PC-3 (cell line): ENCODE data around the gene TMEM184A. TPM values are rescaled to one million over a fixed set of nuclear protein-coding genes. Genes with fewer than 3 reads are reported as not detected.

Source experiments
- ATAC-seq: fragments of 200-7000 bp; cut with Tn5 transposase; 2 replicates; pipeline ENCODE4 v1.9.1; 2020; ENCODE audit warnings: mild to moderate bottlenecking, moderate library complexity
- BruUV-seq: library from RNA; stranded (reverse); fragments of 400-500 nt; replicated peaks from 2 replicates; lab custom pipeline; 2021; lab: Mats Ljungman, UMichigan
- CTCF ChIA-PET: fragments of 300-600 bp; sonication (Branson Sonifier 250); formaldehyde crosslinking; loops from one replicate; lab custom pipeline; 2022; ENCODE audit warnings: antibody characterized with exemption; lab: Charles Lee
- POLR2A ChIA-PET: fragments of 300-600 bp; sonication (Branson Sonifier 250); formaldehyde crosslinking; loops from one replicate; lab custom pipeline; 2022; ENCODE audit warnings: antibody characterized with exemption; ENCODE audit not compliant: unreplicated experiment; lab: Charles Lee
- DNase-seq: peaks from one replicate; pipeline ENCODE4 v3.0.0-alpha.2; 2015
- H2AFZ ChIP-seq: fragments of 300-600 bp; sonication (generic); 2 replicates; pipeline ENCODE4 v1.6.0; 2016; ENCODE audit warnings: antibody characterized with exemption, low read length
- H3F3A ChIP-seq: fragments of 300-600 bp; sonication (generic); one replicate; pipeline ENCODE4 v1.6.0; 2017; ENCODE audit warnings: antibody characterized with exemption, low read length, control low read depth, mild to moderate bottlenecking; ENCODE audit not compliant: unreplicated experiment
- H3K27ac ChIP-seq: fragments of 300-600 bp; sonication (generic); 2 replicates; pipeline ENCODE4 v1.5.1; 2016; ENCODE audit warnings: mild to moderate bottlenecking, low read length
- H3K27me3 ChIP-seq: fragments of 300-600 bp; sonication (generic); 2 replicates; pipeline ENCODE4 v1.6.1; 2016; ENCODE audit warnings: low read length, mixed read lengths
- H3K36me3 ChIP-seq: fragments of 300-600 bp; sonication (generic); 2 replicates; pipeline ENCODE4 v1.6.1; 2016; ENCODE audit warnings: low read depth, mixed run types, low read length, mixed read lengths
- H3K4me1 ChIP-seq: fragments of 300-600 bp; sonication (generic); 2 replicates; pipeline ENCODE4 v1.5.1; 2016; ENCODE audit warnings: low read length; ENCODE audit not compliant: insufficient read depth
- H3K4me2 ChIP-seq: fragments of 300-600 bp; sonication (generic); 2 replicates; pipeline ENCODE4 v1.6.0; 2016; ENCODE audit warnings: low read length
- H3K4me3 ChIP-seq: fragments of 300-600 bp; sonication (generic); 2 replicates; pipeline ENCODE4 v1.5.1; 2016; ENCODE audit warnings: mild to moderate bottlenecking, low read length, mixed read lengths
- H3K79me2 ChIP-seq: fragments of 300-600 bp; sonication (generic); 2 replicates; pipeline ENCODE4 v1.6.1; 2017; ENCODE audit warnings: low read length, mixed read lengths
- H3K9ac ChIP-seq: fragments of 300-600 bp; sonication (generic); 2 replicates; pipeline ENCODE4 v1.6.0; 2016; ENCODE audit warnings: mild to moderate bottlenecking, low read length
- H3K9me2 ChIP-seq: fragments of 300-600 bp; sonication (generic); replicated peaks from 2 replicates; pipeline ENCODE4 v1.6.1; 2016; ENCODE audit warnings: mixed run types, low read length, mixed read lengths
- H3K9me3 ChIP-seq: fragments of 300-600 bp; sonication (generic); 2 replicates; pipeline ENCODE4 v1.6.1; 2016; ENCODE audit warnings: low read length, mixed read lengths
- H4K20me1 ChIP-seq: fragments of 300-600 bp; sonication (generic); 2 replicates; pipeline ENCODE4 v1.6.1; 2016; ENCODE audit warnings: low read length, mixed read lengths
- CTCF ChIP-seq: fragments of 300-600 bp; sonication (generic); conservative IDR thresholded peaks from 2 replicates; pipeline ENCODE4 v1.5.1; 2017; ENCODE audit warnings: antibody characterized with exemption, low read depth, mild to moderate bottlenecking, low read length
- EZH2 ChIP-seq: fragments of 300-600 bp; sonication (generic); IDR thresholded peaks from one replicate; pipeline ENCODE4 v1.6.1; 2017; ENCODE audit warnings: antibody characterized with exemption, mild to moderate bottlenecking, low read length; ENCODE audit not compliant: unreplicated experiment
- EZH2phosphoT487 ChIP-seq: fragments of 300-600 bp; sonication (generic); IDR thresholded peaks from 2 replicates; pipeline ENCODE4 v1.6.1; 2018; ENCODE audit warnings: mild to moderate bottlenecking, antibody characterized with exemption, low read length, borderline replicate concordance
- intact Hi-C: fragments of 100-400 bp; cut with micrococcal nuclease; formaldehyde crosslinking; loops from 2 replicates; pipeline ENCODE4 v1.9.0; 2023
- total RNA-seq: library from RNA; depleted of rRNA; stranded (reverse); fragments of >200 nt; gene quantifications from 2 replicates; pipeline ENCODE4 v1.2.3, GENCODE V29; 2014

TMEM184A gene
- total RNA-seq, 1 experiment from 2014 or later = 23.1 TPM

DNA sequence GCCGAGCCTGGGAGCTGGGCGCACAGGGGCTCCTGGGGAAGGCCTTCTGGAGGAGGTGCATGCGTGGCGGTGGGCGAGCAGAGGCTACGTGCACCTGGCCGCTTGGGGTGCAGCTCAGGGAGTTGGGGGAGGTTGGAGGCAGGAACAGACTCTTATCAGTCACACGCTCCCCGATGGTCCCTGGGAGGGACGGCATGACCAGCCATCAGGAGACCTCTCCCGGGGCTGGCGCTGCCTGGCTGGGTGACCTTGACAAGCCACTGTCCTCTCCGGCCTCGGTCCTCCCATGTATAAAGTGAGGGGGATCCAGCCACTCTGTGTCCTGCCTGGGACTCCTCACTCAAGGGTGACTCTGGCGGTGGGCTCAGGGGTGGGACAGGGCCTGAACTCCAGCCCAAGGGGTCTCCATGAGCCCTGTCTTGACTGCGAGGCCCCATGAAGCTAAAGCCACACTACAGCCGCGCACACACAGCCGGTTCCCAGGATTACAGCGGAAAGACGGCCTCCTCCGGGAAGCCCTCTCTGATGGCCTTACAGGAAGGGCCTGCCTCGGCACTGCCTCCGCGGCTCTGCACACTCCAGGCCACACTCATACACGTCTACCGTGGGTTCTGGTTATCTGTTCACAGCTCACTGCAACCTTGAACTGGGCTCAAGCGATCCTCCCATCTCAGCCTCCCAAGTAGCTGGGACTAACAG is 2.3 kb downstream of the TMEM184A start:
- TF ChIP-seq EZH2phosphoT487 (no peak), CTCF (no peak), EZH2 (no peak)
- Histone ChIP-seq H3K9me2 (no peaks in the 10 kb centered on the region), H3K9me3 (no peaks in the 10 kb centered on the region), H2AFZ (no peak overlapping the region), H3K4me3 (peak overlapping the region; percentile 78), H3K4me2 (peak overlapping the region; percentile 94), H3K9ac (no peak overlapping the region), H3K4me1 (peaks cover 30% of the 10 kb centered on the region), H3K27me3 (no peaks in the 10 kb centered on the region), H3K27ac (no peak overlapping the region), H3K79me2 (peaks cover 20% of the 10 kb centered on the region), H3F3A (no peaks in the 10 kb centered on the region), H3K36me3 (no peaks in the 10 kb centered on the region), H4K20me1 (no peaks in the 10 kb centered on the region)
- ChIA-PET POLR2A (no interaction called here), CTCF (no interaction called here)
- no peak for ATAC-seq
- intact Hi-C loops = no loop called here
- BruUV-seq = no TSS peak
- no peak for DNase-seq

DNA sequence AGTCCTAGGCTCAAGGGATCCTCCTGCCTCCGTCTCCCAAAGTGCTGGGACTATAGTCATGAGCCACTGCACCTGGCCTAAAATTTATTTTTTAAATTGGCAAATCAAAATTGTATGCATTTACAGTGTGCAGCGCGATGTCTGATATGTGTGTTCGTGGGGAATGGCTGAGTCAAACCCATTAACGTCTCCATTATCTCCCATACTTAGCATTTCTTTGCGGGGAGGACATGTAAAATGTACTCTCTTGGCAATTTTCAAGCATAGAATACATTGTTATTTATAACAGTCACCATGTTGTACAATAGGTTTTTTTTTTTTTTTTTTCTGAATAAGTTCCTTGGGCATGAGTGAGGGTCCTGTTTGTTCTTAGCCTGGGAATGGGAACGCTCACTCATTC is 3.8 kb downstream of the TMEM184A start:
- peaks cover 20% of the 10 kb centered on the region for H3K79me2 ChIP-seq
- H2AFZ ChIP-seq = no peak overlapping the region
- no peak overlapping the region for H3K27ac ChIP-seq
- BruUV-seq = no TSS peak
- no peak overlapping the region for H3K4me2 ChIP-seq
- intact Hi-C loops = no loop called here
- TF ChIP-seq EZH2 (no peak), EZH2phosphoT487 (no peak), CTCF (no peak)
- H3F3A ChIP-seq = no peaks in the 10 kb centered on the region
- ChIA-PET POLR2A (no interaction called here), CTCF (no interaction called here)
- no peak for ATAC-seq
- H3K27me3 ChIP-seq = no peaks in the 10 kb centered on the region
- H3K9me2 ChIP-seq = no peaks in the 10 kb centered on the region
- H3K9ac ChIP-seq = no peak overlapping the region
- no peaks in the 10 kb centered on the region for H3K36me3 ChIP-seq
- H3K4me3 ChIP-seq = no peak overlapping the region
- DNase-seq = no peak
- no peaks in the 10 kb centered on the region for H3K9me3 ChIP-seq
- no peaks in the 10 kb centered on the region for H4K20me1 ChIP-seq
- peaks cover 25% of the 10 kb centered on the region for H3K4me1 ChIP-seq

- TF ChIP-seq CTCF = no peak
- TF ChIP-seq EZH2 = no peak
- no peak for TF ChIP-seq EZH2phosphoT487
- H2AFZ ChIP-seq = no peak overlapping the region
- H3K27ac ChIP-seq = no peak overlapping the region
- H3F3A ChIP-seq = no peaks in the 10 kb centered on the region
- no peaks in the 10 kb centered on the region for H3K9me3 ChIP-seq
- peaks cover 15% of the 10 kb centered on the region for H3K4me1 ChIP-seq
- H3K36me3 ChIP-seq = no peaks in the 10 kb centered on the region
- peaks cover 20% of the 10 kb centered on the region for H3K79me2 ChIP-seq
- H3K4me2 ChIP-seq = no peak overlapping the region
- ChIA-PET CTCF (no interaction called here), POLR2A (no interaction called here)
- intact Hi-C loops = no loop called here
- no peak overlapping the region for H3K9ac ChIP-seq
- DNase-seq (no peak), ATAC-seq (no peak)
- H3K9me2 ChIP-seq = no peaks in the 10 kb centered on the region
- H3K4me3 ChIP-seq = no peak overlapping the region
- H3K27me3 ChIP-seq = no peaks in the 10 kb centered on the region
- H4K20me1 ChIP-seq = no peaks in the 10 kb centered on the region
- no TSS peak for BruUV-seq
Measured at GRCh38 chr7:1550846-1551155, 5.2 kb downstream of the TMEM184A start.
